A549 (cell line): ENCODE results near the gene DAB1.

Experiments used
- CTCF ChIP-seq: fragments of >200 bp; sonication (Bioruptor Twin); formaldehyde crosslinking; IDR thresholded peaks from 3 replicates; pipeline ENCODE4 v1.5.1; 2016
- JUN ChIP-seq, 2 experiments: fragments of >200 bp; sonication (Bioruptor Twin); formaldehyde crosslinking; IDR thresholded peaks; 2 replicates in 1 of 2; 3 replicates in 1 of 2; pipeline ENCODE4 v1.6.1; 2016 to 2017

GRCh38 chr1:57295326-57295725 lies 128.5 kb downstream of the DAB1 start:
- TF ChIP-seq JUN (IDR thresholded peaks at IDR 0.05), result no peak
- no peak for TF ChIP-seq CTCF
